COLO668 (cell line): ENCODE data around the gene B3GLCT.
"Not testable (repeated sequence)": the region's sequence is repeated elsewhere in the genome, so short reads cannot be mapped to it uniquely, and the experiment has no call there.

Source experiments
- DNase-seq: peaks from one replicate; lab custom pipeline; 2025; ENCODE audit not compliant: unreplicated experiment; lab: John Stamatoyannopoulos, UW

B3GLCT gene

DNA sequence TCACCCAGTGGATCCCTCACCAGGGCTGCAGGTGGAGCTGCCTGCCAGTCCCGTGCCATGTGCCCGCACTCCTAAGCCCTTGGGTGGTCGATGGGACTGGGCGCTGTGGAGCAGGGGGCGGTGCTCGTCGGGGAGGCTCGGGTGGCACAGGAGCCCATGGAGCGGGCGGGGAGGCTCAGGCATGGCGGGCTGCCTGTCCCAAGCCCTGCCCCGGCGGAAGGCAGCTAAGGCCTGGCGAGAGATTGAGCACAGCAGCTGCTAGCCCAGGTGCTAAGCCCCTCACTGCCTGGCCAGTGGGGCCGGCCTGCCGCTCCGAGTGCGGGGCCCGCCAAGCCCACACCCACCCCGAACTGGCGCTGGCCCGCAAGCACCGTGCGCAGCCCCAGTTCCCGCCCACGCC is 16.8 kb upstream of the B3GLCT start:
- DNase-seq: no peak

DNA sequence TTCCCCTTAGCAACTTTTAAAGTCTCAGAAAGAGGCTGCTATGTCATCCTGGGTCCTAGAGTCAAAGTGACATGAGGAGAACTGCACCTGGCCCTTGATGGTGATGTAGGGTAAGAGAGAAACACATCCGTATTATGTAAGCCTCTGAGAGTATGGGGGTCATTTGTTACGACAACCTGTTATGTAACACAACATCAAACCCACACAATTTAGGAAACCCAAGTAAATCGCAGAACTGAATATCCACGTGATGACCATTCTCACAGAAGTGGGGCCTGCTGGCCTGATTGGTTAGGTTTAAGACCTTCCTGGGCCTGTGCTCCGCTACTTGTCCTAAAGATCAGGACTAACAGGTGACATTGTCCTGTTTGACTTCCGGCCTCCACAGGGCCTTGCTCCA is 15.3 kb upstream of the B3GLCT start:
- DNase-seq: no peak

DNA sequence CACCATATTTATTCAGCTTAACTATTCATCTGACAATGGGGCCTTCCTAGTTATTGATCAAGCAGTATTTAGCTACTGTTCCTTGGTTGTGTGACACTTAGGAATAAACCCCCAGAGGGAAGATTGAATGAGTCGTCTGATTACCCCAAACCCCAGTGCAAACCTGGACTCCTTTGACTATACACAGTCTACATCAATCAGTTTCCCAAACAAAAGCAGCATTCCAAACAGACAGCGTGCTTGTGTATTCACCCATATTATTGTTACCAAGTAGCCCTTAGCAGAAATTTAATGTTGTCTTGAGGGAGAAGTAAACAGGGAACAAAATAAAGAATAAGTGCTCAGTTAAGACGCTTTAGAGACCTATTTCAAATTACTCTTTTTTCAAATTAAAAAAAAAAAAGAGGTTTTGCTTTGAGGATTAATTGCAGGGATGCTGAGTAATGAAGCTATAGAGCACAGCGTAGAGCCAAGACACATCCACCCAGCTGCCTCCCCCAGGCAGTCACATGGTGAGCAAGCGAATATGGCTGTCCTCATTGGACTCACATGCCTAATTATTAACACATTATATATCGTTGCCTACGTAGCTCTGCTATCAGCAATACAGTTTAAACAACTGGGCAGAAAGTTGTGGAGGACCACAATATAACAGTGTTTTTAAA is 14.7 kb upstream of the B3GLCT start:
- DNase-seq: no peak

DNA sequence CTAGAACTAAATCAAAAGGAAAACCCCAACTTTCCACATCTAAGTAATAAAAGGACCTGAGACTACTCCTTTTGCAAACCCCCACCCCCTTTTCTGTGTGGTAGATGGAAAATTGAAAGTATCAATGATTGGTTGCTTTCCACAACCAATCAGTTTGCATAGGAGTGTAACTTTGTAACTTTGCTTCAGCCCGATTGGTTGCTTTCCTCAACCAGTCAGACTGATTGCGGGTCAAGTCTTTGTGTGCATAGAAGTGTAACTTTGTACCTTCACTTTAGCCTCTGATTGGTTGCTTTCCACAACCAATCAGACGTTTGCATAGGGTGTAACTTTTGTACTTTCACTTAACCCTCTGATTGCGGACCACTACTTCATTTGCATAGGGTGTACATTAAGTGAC is 8.0 kb upstream of the B3GLCT start:
- DNase-seq: no peak

DNA sequence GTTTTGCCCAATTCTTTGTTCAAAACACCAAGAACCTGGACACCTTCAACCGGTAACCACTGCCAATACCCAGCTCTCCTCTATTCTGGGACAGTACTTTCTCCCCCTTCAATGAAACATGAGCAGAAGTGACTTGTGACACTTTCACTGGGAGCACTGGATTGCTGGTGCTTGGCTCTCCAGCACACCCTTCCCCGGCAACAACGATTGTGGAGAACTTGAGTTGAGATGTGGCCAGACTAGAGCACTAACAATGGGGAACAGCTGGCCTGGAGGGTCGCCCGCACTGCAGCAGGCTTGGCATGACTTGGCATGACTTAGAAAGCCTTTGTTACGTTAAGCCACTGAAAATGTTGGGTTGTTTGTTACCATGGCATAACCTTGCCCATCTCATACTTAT is 7.5 kb upstream of the B3GLCT start:
- no peak for DNase-seq

DNA sequence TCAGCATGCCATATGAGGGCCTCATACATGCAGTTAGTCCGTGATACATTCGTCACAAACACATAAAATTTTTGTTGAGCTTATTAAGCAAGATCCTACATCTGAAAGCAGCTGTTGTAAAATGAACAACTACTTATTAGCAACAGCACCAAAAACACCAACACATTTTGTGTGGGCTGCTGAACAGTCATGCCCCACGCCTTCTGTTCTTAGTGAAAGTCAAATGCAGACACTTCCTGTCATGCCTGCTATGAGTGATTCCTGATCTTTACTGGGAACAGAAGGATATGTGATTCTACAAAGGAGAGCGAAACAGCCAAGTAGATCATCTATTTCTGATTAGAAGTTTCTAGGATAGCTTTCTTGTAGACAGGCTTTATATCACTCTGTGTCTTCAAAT is 4.2 kb upstream of the B3GLCT start:
- DNase-seq: no peak

DNA sequence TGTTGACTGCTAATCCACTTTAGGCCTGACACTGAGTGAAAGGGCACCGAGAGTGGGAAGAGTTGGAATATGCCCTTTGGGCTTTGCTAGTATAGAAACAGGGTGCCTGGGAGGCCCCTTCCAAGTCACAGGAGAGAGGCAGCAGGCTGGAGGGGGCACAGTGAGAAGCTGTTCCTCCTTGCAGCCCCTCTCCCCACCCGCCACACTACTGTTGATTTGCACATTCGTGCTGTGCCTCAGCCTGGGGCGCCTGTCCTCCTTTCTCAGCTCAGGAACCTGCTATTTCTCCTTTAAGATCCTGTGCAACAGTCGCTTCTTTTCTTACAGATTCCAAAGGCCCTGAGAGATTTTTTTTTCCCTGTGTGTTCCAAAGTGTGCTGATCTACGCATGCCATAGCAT is 2.8 kb upstream of the B3GLCT start:
- DNase-seq: no peak

DNA sequence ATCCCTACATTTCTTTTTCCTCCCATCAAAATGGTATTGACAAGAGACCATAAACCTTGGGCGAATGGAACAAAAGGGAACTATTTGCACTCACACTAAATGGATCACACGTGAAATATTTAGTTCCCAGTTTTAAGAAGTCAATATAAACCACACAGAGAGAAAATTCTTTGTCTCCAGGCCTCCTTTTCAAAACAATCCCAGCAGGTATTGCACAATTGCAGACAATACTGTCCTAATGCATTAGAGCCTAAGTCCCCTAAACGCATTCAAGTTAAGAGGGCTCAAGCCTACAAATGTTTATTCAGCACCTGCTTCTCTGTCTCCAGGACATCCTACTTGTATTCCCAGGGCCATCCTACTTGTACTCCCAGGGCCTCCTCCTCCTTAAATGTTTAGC is 1.3 kb upstream of the B3GLCT start:
- DNase-seq: no peak

DNA sequence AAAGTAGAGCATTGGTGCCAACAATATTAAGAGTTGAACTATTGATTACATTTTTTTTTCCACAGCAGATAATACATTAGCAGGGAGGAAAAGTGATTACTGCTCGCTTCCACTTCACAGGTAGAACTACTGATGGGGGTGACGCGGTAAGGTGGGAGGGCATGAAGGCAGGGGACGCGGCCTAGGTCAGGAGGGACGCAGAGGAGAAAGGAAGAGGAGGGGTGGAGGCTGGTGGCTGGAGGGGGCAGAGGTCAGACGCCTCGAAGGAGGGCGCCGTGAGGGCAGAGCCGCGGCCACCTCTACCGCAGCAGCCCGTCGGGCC is 287 bp upstream of the B3GLCT start:
- DNase-seq: no peak

DNA sequence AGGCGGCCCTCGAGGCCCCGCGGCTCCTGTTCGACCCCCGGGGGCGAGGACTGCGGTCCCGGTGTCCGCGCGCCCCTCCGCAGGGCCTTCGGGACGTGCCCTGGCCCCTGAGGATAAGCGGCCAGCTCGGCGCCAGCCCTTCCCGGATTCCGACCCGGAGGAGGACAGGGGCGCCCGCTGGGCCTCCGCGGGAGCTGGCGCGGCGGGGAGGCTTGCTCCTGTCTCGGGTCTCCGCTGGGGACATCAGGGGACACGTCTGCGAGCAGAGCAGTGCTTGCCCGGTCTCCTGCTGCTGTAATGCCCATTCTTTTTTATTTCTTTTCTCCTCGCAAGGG is 829 bp downstream of the B3GLCT start:
- DNase-seq: peak; percentile 89

DNA sequence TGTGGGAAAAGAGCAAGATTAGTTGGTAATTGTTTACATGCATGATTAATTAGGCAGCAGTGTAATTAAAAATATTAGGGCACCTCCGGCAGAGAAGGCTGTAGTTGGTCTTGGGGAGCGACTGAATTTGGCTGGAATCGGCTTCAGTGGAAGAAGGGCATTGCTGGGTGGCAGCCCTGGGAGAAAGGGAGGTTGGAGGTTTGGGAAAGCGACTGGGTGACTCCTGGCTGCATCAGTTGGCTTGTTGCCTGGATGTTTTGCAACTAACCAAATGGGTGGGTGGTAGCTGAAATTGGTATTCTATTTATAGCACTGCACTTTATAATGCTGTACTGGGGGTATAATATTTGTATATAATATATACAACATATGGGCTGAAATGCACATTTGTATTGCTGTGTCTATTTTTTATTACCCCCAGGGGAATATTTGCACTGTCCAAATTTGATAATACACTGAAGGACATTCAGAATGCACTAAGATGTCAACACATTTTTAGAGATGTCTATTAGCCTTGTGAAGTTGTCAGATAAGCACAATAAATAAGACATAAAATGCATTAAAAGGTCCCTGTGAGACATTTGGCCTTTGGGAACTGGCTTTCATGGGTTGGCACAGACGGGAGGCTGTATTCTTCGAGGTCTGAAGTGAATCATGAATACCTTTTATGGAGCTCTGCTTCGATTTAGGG is 1.7 kb downstream of the B3GLCT start:
- no peak for DNase-seq

DNA sequence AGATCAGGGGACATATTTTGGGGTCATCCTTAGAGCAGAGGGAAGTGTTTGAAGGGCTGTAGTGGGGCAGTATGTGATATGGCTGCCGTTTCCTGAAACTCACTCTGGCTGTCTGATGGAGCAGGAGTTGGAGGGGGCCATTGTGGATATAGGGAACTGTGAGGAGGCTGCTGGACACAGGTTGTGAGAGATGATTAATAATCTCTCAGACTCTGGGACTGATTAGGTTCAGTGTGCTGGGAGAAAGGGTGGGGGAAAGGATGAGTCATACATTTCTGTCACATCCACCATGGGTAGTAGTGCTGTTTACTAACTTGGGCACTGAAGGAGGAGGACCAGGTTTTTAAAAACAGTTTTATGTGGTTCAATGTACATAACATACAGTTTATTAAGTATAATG is 4.8 kb downstream of the B3GLCT start:
- no peak for DNase-seq

DNA sequence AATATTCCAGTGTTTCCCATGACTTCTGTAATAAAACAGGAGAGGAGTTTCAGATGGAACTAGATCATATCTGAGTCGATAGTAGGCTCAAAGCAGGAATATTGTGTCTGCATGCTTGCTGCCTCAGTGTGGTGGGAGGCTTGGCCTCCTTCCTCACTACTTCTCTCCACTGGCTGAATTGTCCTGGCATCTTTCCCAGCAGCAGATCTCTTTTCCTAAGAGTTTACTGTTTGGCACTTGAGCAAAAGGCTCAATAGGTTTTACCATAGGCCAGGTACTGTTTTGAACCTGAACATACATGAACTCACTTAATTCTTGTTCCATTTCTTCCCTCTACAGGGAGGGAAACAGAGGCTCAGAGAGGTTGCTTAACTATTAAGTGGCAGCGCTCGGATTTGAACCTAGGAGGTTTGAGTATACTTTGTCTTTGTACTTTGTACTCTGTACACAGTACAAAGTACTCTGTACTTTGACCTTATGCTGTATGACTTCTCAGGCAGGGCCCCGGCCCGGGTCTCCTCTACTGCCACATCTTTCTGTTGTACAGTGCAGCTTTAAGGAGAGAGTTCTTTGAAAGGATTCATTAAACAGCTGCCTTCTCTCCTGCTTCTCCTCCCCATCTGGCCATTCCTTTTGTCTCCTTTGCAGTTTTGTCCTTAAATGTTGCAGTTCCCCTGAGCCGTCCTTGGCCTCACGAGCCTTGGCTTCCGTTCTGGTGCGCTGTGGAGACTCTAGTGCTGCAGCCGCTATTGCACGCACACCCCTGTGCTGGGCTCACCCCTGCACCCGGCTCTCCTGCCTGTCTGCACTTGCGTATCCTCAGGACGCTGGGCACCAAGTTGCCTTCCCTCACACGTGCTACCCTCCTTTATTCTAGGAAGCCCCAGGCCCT is 8.1 kb downstream of the B3GLCT start:
- no peak for DNase-seq

DNA sequence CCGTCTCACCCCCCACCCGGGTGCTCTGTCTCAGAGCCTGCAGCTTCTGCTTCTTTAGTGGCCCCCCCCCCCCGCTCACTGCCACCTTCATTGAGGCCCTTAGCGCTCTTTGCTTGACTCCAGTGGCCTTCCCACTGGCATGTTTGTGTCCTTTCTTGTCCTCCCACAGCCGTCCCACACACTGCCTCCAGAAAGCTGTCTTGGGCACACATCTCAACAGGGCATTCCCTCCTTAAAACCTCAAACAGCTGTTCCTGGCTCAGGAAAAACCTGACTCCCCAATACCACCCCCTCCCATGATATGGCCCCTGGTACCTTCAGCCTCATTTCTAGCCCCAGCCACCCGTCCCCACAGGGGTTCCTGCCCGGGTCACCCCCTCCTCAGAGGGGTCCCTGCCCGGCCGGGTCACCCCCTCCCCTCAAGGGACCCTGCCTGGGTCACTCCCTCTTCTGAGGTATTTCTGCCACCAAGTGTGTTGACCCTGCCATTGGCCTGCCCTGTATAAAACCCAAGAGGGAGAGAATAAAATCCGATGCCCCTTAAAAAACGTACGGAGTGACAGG is 8.9 kb downstream of the B3GLCT start:
- no peak for DNase-seq

DNA sequence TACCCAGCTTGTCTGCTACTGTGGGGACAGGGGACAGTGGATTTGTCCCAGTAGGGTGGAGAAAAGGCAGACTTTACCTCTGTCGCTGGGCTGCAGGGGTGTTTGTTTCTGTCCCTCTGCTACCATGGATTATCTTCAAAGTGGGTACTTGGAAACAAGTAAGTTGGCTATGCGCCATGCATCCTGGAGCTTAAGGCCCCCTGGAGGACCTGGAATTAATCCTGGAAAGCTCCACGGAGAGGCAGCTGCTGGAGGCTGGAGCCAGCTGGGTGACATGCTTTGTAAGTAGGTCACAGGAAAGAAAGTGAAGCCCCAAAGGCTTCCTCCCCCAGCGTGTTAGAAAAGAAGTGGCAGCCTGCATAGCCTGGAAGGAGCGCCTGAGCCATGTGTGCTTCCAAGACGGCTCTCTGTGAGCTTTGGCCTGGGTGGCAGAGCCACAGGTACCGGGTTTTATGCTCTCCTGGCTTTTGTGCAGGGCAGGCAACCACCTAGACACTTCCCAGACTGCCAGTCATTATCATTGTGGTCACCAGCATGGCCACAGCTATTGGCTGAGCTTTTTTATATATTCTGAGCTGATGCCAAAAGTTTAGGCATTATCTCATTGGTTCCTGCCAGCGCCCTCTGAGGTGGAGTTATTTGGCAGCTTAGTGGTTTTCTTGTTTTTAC is 9.5 kb downstream of the B3GLCT start:
- DNase-seq: no peak

DNA sequence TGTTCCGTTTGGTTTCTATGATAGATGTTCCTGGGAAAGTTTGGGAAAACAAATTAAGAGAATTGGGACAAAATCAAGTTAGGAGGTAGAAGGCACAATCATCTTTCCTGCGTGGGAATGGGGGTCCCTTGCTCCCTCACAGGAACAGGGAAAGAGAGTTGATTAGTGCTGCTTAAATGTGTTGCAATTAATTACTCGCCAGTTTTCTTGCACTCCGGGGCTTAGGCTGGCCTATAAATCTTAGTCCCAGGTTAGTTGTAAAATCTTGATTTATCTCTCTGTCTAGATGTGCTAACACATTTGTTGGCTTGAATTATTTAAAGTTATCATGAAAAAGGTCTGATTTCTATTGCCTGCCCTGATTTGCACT is 10.1 kb downstream of the B3GLCT start:
- no peak for DNase-seq

DNA sequence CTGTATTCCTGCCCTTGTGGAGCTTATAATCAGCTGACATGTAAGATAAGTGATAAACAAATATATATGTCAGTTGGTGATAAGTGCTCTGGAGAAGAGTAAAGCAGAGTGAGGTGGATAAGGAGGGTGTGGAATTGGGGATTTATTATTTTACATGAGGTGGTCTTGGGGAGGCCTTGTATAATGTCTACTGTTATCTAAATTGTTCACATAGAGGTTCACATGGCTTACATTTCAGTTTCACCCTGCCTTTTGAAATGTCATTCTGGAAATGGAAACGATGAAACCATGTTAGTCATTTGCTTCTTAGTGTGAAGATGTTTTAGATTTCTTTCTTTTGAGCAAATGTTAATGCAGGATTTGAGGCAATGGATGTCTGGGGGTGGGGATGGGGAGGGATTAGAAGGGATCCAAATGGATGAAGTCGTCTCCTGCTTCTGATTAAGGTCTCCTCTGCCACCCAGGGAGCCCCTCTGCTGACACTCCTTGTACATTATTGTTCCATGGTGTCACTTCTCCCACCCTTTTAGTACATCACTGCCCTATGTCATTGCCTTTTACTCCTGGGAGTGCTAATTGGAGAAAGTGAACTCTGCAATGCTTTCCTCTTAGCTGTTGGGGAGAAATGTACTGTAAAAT is 14.0 kb downstream of the B3GLCT start:
- no peak for DNase-seq

DNA sequence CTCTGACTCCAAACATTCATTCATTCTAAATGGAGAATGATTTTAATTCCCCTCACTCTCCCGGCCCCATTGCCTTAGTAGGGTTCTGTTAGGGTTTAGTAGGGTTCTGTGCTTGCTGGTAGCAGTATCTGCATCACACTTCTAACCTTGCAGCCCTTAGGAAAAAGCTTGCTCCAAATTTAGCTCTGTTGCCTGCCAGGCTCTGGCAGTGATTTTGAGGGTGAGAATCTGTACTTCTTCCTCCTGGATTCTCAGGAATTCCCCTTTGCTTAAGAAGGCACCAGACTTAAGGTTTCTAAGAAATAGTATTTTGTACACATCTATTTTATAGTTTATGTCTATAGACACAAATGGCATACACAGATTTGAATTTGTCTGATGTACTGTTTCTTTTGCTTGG is 14.7 kb downstream of the B3GLCT start:
- no peak for DNase-seq

DNA sequence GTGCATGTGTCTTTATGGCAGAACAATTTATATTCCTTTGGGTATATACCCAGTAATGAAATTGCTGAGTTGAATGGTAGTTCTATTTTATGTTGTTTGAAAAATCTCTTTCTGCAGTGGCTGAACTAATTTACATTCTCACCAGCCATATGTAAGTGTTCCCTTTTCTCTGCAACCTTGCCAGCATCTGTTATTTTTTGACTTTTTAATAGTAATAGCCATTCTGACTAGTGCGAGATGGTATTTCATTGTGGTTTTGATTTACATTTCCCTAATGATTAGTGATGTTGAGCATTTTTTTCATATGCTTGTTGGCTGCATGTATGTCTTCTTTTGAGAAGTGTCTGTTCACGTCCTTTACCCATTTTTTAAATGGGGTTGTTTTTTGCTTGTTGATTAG is 17.1 kb downstream of the B3GLCT start:
- not testable (repeated sequence) for DNase-seq

DNA sequence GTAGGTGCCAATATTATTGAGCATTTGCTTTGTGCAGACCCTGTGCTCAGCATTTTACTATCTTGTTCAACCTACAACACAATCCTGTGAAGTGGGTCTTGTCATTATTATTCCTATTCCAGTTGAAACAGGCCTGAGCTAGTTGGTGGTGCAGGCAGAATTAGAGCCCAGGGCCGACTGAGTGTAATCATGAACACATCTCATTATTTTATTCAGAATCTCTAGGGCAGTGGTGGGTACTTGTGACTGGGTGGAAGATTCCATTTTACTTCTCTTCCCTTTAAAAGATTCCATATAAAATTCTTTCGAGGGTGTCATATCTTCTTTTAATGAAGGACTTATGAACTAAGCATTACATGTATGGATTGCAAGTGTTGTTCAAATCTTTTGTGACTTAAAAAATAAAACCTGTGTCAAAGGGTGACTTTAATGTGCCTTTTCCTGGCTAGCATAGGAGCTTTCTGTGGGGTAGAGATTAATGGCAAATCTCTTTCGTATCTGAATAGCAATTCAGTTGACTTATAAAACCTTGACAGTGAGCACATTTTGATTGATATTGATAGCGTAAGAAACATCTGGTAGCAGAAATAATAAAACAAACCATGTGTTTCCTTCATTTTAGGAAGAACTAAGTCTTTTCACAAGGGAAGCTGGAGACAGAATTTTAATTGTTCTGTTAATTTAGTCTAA is 20.3 kb downstream of the B3GLCT start:
- DNase-seq: no peak

DNA sequence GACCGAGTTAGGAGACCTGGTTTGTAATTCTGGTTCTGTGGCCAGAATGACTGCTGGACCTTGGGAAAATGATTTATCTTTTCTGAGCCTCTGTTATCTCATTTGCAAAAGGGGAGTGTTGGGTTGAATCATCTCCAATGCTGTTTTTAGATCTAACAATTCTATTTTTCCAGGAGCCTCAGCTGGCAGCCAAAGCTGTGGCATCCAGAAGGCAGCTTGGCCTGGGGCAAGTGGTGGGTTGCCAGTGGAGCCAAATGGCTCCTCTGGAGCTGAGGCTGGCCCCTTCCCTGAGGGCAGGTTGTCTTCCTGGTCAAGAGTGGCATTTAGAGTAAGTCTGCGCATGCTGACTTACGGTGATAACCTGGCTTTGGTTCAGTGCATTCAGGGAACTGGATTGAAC is 21.3 kb downstream of the B3GLCT start:
- no peak for DNase-seq
